Breast epithelium (tissue), 4 donors: ENCODE data around the gene ADIPOR2. TPM values are rescaled to one million over a fixed set of nuclear protein-coding genes. Genes with fewer than 3 reads are reported as not detected.

Experiments
- DNase-seq, 2 donors: peaks; one replicate each; pipeline ENCODE4 v3.0.0-alpha.2; 2019; ENCODE audit warnings: low spot score in 2 of 2
- H3K27ac ChIP-seq, 2 donors: fragments of 200-600 bp; sonication (generic) in 1 of 2; one replicate each; pipeline ENCODE4 v1.5.1; 2016 to 2019; ENCODE audit warnings: mild to moderate bottlenecking in 1 of 2
- H3K27me3 ChIP-seq, 2 donors: fragments of 200-600 bp; sonication (generic) in 1 of 2; one replicate each; pipeline versions ENCODE4 v1.5.1 to v1.6.0; 2017 to 2019; ENCODE audit warnings: control low read depth in 1 of 2, mild to moderate bottlenecking in 1 of 2
- H3K36me3 ChIP-seq: fragments of 200-600 bp; one replicate; pipeline ENCODE4 v1.5.1; 2019
- H3K4me1 ChIP-seq, 2 donors: fragments of 200-600 bp; sonication (generic); one replicate each; pipeline ENCODE4 v1.5.1; 2016 to 2019; ENCODE audit warnings: control low read depth in 1 of 2
- H3K4me3 ChIP-seq, 3 donors: fragments of 200-600 bp; sonication (generic); 1 replicate in 2 of 3; 2 replicates in 1 of 3; pipeline ENCODE4 v1.5.1; 2016 to 2019; ENCODE audit warnings: mild to moderate bottlenecking in 3 of 3, moderate library complexity in 2 of 3
- H3K9me3 ChIP-seq, 2 donors: fragments of 200-600 bp; sonication (generic) in 1 of 2; one replicate each; pipeline ENCODE4 v1.5.1; 2016 to 2019; ENCODE audit warnings: control low read depth in 1 of 2
- CTCF ChIP-seq, 3 donors: fragments of 450-650 bp; IDR thresholded peaks; one replicate each; pipeline ENCODE4 v1.5.1; 2016 to 2017; ENCODE audit warnings: antibody characterized with exemption in 3 of 3, mild to moderate bottlenecking in 3 of 3, moderate library complexity in 3 of 3
- POLR2A ChIP-seq: fragments of 450-650 bp; IDR thresholded peaks from one replicate; pipeline ENCODE4 v1.6.1; 2016; ENCODE audit warnings: antibody characterized with exemption, mild to moderate bottlenecking, moderate library complexity
- POLR2AphosphoS5 ChIP-seq, 3 donors: sonication (generic); formaldehyde crosslinking; IDR thresholded peaks; one replicate each; pipeline ENCODE4 v1.6.1; 2017; ENCODE audit warnings: antibody characterized with exemption in 3 of 3
- intact Hi-C: fragments of 100-400 bp; cut with DNase I; formaldehyde crosslinking; loops from one replicate; pipeline ENCODE4 v1.15.1; 2023; ENCODE audit warnings: low total_unique reads
- total RNA-seq, 3 donors: library from RNA; depleted of rRNA; stranded (reverse); fragments of >200 nt; gene quantifications; one replicate each; pipeline ENCODE4 v1.1.0, GENCODE V29; 2016

The ADIPOR2 gene
- total RNA-seq, 3 donors from 2014 or later = 44.3 to 58.2 (median 48.8) TPM

GRCh38 chr12:1666215-1666614 lies 24.7 kb upstream of the ADIPOR2 start:
- no peak overlapping the region for H3K27ac ChIP-seq
- intact Hi-C loops = no loop called here
- H3K4me1 ChIP-seq = no peaks in the 10 kb centered on the region
- DNase-seq = no peak
- H3K36me3 ChIP-seq = no peaks in the 10 kb centered on the region
- TF ChIP-seq POLR2AphosphoS5 (IDR thresholded peaks at IDR 0.05) (no peak), CTCF (IDR thresholded peaks at IDR 0.05) (no peak), POLR2A (no peak)
- no peak overlapping the region for H3K4me3 ChIP-seq
- H3K27me3 ChIP-seq = no peaks in the 10 kb centered on the region
- H3K9me3 ChIP-seq = no peaks in the 10 kb centered on the region

GRCh38 chr12:1666685-1667162 lies 24.1 kb upstream of the ADIPOR2 start:
- H3K27ac ChIP-seq = peak overlapping the region; percentile 28 to 57
- DNase-seq = no peak

GRCh38 chr12:1668833-1669543 lies 21.9 kb upstream of the ADIPOR2 start:
- TF ChIP-seq POLR2AphosphoS5 (IDR thresholded peaks at IDR 0.05) = no peak
- TF ChIP-seq CTCF (IDR thresholded peaks at IDR 0.05) = no peak
- TF ChIP-seq POLR2A = no peak
- H3K27me3 ChIP-seq = no peaks in the 10 kb centered on the region
- no peaks in the 10 kb centered on the region for H3K36me3 ChIP-seq
- intact Hi-C loops = no loop called here
- H3K27ac ChIP-seq = no peak overlapping the region
- no peaks in the 10 kb centered on the region for H3K9me3 ChIP-seq
- no peak overlapping the region for H3K4me3 ChIP-seq
- no peaks in the 10 kb centered on the region for H3K4me1 ChIP-seq
- no peak for DNase-seq

More at GRCh38 chr12:1666685-1667162, 24.1 kb upstream of the ADIPOR2 start:
- no peaks in the 10 kb centered on the region for H3K4me1 ChIP-seq
- no peak overlapping the region for H3K4me3 ChIP-seq
- no peaks in the 10 kb centered on the region for H3K9me3 ChIP-seq
- TF ChIP-seq POLR2A (no peak), CTCF (IDR thresholded peaks at IDR 0.05) (no peak), POLR2AphosphoS5 (IDR thresholded peaks at IDR 0.05) (no peak)
- intact Hi-C loops = no loop called here
- H3K36me3 ChIP-seq = no peaks in the 10 kb centered on the region
- H3K27me3 ChIP-seq = no peaks in the 10 kb centered on the region

- no peak overlapping the region for H3K4me3 ChIP-seq
- H3K27ac ChIP-seq = no peak overlapping the region
- intact Hi-C loops = no loop called here
- H3K4me1 ChIP-seq = no peaks in the 10 kb centered on the region
- TF ChIP-seq POLR2A (no peak), CTCF (IDR thresholded peaks at IDR 0.05) (no peak), POLR2AphosphoS5 (IDR thresholded peaks at IDR 0.05) (no peak)
- DNase-seq = no peak
- H3K9me3 ChIP-seq = no peaks in the 10 kb centered on the region
- no peaks in the 10 kb centered on the region for H3K27me3 ChIP-seq
- H3K36me3 ChIP-seq = no peaks in the 10 kb centered on the region
Observed at GRCh38 chr12:1670358-1671268, 20.3 kb upstream of the ADIPOR2 start.

- intact Hi-C loops = no loop called here
- DNase-seq = no peak
- Histone ChIP-seq H3K27ac (no peak overlapping the region), H3K4me3 (no peak overlapping the region), H3K27me3 (no peaks in the 10 kb centered on the region), H3K36me3 (no peaks in the 10 kb centered on the region), H3K9me3 (no peaks in the 10 kb centered on the region), H3K4me1 (no peaks in the 10 kb centered on the region)
- TF ChIP-seq CTCF (IDR thresholded peaks at IDR 0.05) = no peak
Observed at GRCh38 chr12:1676043-1676442, 14.8 kb upstream of the ADIPOR2 start.
